Tibial artery (tissue), 4 donors: ENCODE measurements around the gene SLC25A21.

Experiments
- DNase-seq, 2 donors: peaks; one replicate each; pipeline ENCODE4 v3.0.0-alpha.2; 2019
- H3K27ac ChIP-seq, 2 donors: fragments of 200-600 bp; sonication (generic) in 1 of 2; 1 replicate in 1 of 2; 2 replicates in 1 of 2; pipeline ENCODE4 v1.5.1; 2018 to 2019; ENCODE audit warnings: mild to moderate bottlenecking in 1 of 2
- H3K27me3 ChIP-seq, 2 donors: fragments of 200-600 bp; sonication (generic) in 1 of 2; one replicate each; pipeline versions ENCODE4 v1.5.1 to v1.6.0; 2016 to 2019
- H3K36me3 ChIP-seq, 3 donors: fragments of 200-600 bp; sonication (generic) in 2 of 3; one replicate each; pipeline ENCODE4 v1.5.1; 2016 to 2019; ENCODE audit warnings: mild to moderate bottlenecking in 2 of 3
- H3K4me1 ChIP-seq, 4 donors: fragments of 200-600 bp; sonication (generic) in 2 of 4; 1 replicate in 3 of 4; 2 replicates in 1 of 4; pipeline ENCODE4 v1.5.1; 2016 to 2019
- H3K4me3 ChIP-seq, 2 donors: fragments of 200-600 bp; sonication (generic) in 1 of 2; 1 replicate in 1 of 2; 2 replicates in 1 of 2; pipeline ENCODE4 v1.5.1; 2018 to 2019; ENCODE audit warnings: mild to moderate bottlenecking in 2 of 2
- H3K9me3 ChIP-seq, 3 donors: fragments of 200-600 bp; sonication (generic) in 1 of 3; one replicate each; pipeline ENCODE4 v1.5.1; 2016 to 2019
- intact Hi-C: fragments of 100-400 bp; cut with DNase I; formaldehyde crosslinking; loops from one replicate; pipeline ENCODE4 v1.15.0; 2023; ENCODE audit warnings: low total_unique reads
- TF ChIP-seq, protein P1 (sequence below), 2 experiments: fragments of 200-600 bp in 1 of 2; fragments of 450-650 bp in 1 of 2; IDR thresholded peaks; one replicate each; pipeline ENCODE4 v1.5.1; 2017 to 2019; ENCODE audit warnings: antibody characterized with exemption in 2 of 2, mild to moderate bottlenecking in 1 of 2, moderate library complexity in 1 of 2

SLC25A21 gene

DNA sequence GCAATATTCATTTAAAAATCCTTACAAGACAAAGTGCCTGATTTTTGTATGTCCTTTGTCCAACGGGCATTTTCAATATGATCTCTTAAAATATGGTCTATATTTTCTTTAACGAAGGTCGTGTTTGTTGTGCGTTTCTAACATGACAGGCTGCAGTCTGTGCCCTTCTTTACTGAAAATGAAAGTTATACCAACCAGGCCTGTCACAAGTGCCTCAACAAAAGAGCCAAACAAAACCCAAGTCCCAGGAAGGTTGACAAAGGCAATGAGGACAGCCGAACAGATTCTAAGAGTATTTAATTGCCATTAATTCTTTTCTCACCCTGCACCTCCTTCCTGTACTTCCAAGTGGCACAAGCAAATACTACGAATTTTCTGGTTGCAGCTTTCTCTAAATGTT is 496.8 kb downstream of the SLC25A21 start:
- Histone ChIP-seq H3K4me1 (no peaks in the 10 kb centered on the region), H3K27me3 (peaks cover 0 to 20% of the 10 kb centered on the region in 2 donors), H3K27ac (no peak overlapping the region), H3K36me3 (no peaks in the 10 kb centered on the region), H3K4me3 (no peak overlapping the region), H3K9me3 (no peaks in the 10 kb centered on the region)
- no peak for DNase-seq
- TF ChIP-seq, protein P1, sequence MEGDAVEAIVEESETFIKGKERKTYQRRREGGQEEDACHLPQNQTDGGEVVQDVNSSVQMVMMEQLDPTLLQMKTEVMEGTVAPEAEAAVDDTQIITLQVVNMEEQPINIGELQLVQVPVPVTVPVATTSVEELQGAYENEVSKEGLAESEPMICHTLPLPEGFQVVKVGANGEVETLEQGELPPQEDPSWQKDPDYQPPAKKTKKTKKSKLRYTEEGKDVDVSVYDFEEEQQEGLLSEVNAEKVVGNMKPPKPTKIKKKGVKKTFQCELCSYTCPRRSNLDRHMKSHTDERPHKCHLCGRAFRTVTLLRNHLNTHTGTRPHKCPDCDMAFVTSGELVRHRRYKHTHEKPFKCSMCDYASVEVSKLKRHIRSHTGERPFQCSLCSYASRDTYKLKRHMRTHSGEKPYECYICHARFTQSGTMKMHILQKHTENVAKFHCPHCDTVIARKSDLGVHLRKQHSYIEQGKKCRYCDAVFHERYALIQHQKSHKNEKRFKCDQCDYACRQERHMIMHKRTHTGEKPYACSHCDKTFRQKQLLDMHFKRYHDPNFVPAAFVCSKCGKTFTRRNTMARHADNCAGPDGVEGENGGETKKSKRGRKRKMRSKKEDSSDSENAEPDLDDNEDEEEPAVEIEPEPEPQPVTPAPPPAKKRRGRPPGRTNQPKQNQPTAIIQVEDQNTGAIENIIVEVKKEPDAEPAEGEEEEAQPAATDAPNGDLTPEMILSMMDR (IDR thresholded peaks at IDR 0.05) = no peak
- intact Hi-C loops = no loop called here

- intact Hi-C loops = no loop called here
Measured at GRCh38 chr14:36674659-36675058, 497.7 kb downstream of the SLC25A21 start.

GRCh38 chr14:36672095-36672494 is 500.3 kb downstream of the SLC25A21 start:
- H3K27ac ChIP-seq = no peak overlapping the region
- H3K36me3 ChIP-seq = no peaks in the 10 kb centered on the region
- H3K4me1 ChIP-seq = no peaks in the 10 kb centered on the region
- no peaks in the 10 kb centered on the region for H3K9me3 ChIP-seq
- no peak for DNase-seq
- intact Hi-C loops = no loop called here
- no peak overlapping the region for H3K4me3 ChIP-seq
- TF ChIP-seq, protein P1 (IDR thresholded peaks at IDR 0.05) = no peak
- H3K27me3 ChIP-seq = peaks cover 4 to 35% of the 10 kb centered on the region in 2 donors

More at GRCh38 chr14:36674659-36675058, 497.7 kb downstream of the SLC25A21 start:
- Histone ChIP-seq H3K27me3 (peaks cover 0 to 20% of the 10 kb centered on the region in 2 donors), H3K9me3 (no peaks in the 10 kb centered on the region), H3K36me3 (no peaks in the 10 kb centered on the region), H3K4me3 (no peak overlapping the region), H3K27ac (no peak overlapping the region), H3K4me1 (no peaks in the 10 kb centered on the region)
- no peak for DNase-seq
- TF ChIP-seq, protein P1 (IDR thresholded peaks at IDR 0.05) = no peak

- DNase-seq = no peak
- Histone ChIP-seq H3K9me3 (no peaks in the 10 kb centered on the region), H3K4me1 (peaks cover 0 to 5% (median 0%) of the 10 kb centered on the region in 4 donors), H3K27ac (no peak overlapping the region), H3K4me3 (no peak overlapping the region), H3K36me3 (no peaks in the 10 kb centered on the region), H3K27me3 (peaks cover 4 to 42% of the 10 kb centered on the region in 2 donors)
- intact Hi-C loops = no loop called here
- TF ChIP-seq, protein P1 (IDR thresholded peaks at IDR 0.05) = no peak
Measured at GRCh38 chr14:36671149-36671548, 501.3 kb downstream of the SLC25A21 start.

- no peaks in the 10 kb centered on the region for H3K36me3 ChIP-seq
- no peak overlapping the region for H3K27ac ChIP-seq
- no peak overlapping the region for H3K4me3 ChIP-seq
- H3K9me3 ChIP-seq = no peaks in the 10 kb centered on the region
- no peak for DNase-seq
- peaks cover 0 to 21% (median 17%) of the 10 kb centered on the region in 4 donors for H3K4me1 ChIP-seq
- intact Hi-C loops = no loop called here
- TF ChIP-seq, protein P1 (IDR thresholded peaks at IDR 0.05) = no peak
- peaks cover 4 to 65% of the 10 kb centered on the region in 2 donors for H3K27me3 ChIP-seq
Measured at GRCh38 chr14:36667679-36668078, 504.7 kb downstream of the SLC25A21 start.
